Nucleus accumbens (tissue), 56 donors: ENCODE measurements around the gene FAM161A.

Experiments
- DNase-seq, 56 donors: peaks; one replicate each; lab custom pipeline; 2025; lab: John Stamatoyannopoulos, UW

Gene FAM161A

GRCh38 chr2:61787941-61788563 lies 65.8 kb downstream of the FAM161A start:
- no peak for DNase-seq

- DNase-seq: no peak
Observed at GRCh38 chr2:61786876-61787275, 67.0 kb downstream of the FAM161A start.

DNA sequence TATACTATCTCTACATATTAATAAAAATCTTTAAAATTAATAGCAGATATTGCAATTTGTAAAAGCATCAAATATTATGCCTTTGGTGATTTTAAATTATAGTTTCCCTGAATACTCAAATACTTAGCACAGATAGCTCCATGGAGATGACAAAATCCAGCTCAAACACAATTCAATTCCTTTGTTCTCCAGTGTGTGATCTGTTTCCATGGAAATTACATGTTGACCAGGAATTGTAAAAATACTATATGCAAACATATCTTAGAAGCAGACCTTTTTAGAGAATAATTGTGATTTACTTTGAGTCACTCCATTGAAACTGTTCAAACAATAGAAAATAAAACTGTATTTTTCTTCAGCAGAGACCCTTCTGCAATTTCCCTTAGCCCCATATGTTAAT lies 68.3 kb downstream of the FAM161A start:
- no peak for DNase-seq

DNA sequence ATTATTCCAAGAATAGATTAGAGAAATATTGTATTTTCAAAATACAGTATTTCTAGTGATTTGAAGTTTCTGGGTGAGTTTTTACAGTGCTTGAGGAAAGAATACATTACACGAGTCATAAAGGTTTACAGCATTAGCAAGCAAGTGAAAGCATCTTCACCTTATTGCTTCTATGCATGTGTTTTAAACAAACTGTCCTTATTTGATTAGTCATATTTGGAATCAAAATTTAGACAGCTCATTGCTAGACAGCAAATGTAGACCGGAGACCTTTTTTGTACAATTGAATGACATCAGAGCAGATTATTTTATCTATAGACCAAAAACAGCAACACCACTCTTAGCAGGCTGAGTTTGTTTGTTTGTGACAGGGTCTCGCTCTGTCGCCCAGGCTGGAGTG lies 69.2 kb downstream of the FAM161A start:
- no peak for DNase-seq

GRCh38 chr2:61775956-61776570 lies 77.8 kb downstream of the FAM161A start:
- DNase-seq: no peak
